GM12878 (cell line): ENCODE data around the gene ZC3H8. TPM values are rescaled to one million over a fixed set of nuclear protein-coding genes. Genes with fewer than 3 reads are reported as not detected.

Experiments used
- ATAC-seq: fragments of 200-7000 bp; cut with Tn5 transposase; 3 replicates; pipeline ENCODE4 v1.9.1; 2020; ENCODE audit warnings: mild to moderate bottlenecking, moderate library complexity
- BruUV-seq: library from RNA; stranded (reverse); fragments of 400-500 nt; replicated peaks from 2 replicates; lab custom pipeline; 2021; lab: Mats Ljungman, UMichigan
- CTCF ChIA-PET: fragments of 300-600 bp; sonication (Branson Sonifier 250); formaldehyde crosslinking; extraction: SDS; loops from one replicate; lab custom pipeline; 2021; ENCODE audit warnings: inconsistent platforms; lab: Yijun Ruan, JAX
- POLR2A ChIA-PET: fragments of 350-600 bp; formaldehyde crosslinking; extraction: SDS; loops from one replicate; lab custom pipeline; 2021; ENCODE audit warnings: inconsistent platforms; lab: Charles Lee
- RAD21 ChIA-PET: fragments of 300-600 bp; sonication (Branson Sonifier 250); formaldehyde crosslinking; loops from one replicate; lab custom pipeline; 2023; ENCODE audit warnings: antibody characterized with exemption; ENCODE audit not compliant: unreplicated experiment; lab: Charles Lee
- SMC1A ChIA-PET: fragments of 300-600 bp; sonication (Branson Sonifier 250); formaldehyde crosslinking; loops from one replicate; lab custom pipeline; 2023; ENCODE audit not compliant: unreplicated experiment, uncharacterized antibody; lab: Charles Lee
- DNase-seq: peaks from one replicate; pipeline ENCODE4 v3.0.0-alpha.2; 2011; ENCODE audit warnings: low read depth, low spot score
- FAIRE-seq: peaks from 3 replicates; lab custom pipeline; 2011; peaks lifted over from hg19 to GRCh38; lab: Jason Lieb, UNC
- H2AFZ ChIP-seq: 2 replicates; pipeline ENCODE4 v1.6.0; 2011; ENCODE audit warnings: low read depth, low read length, control low read depth; ENCODE audit not compliant: control insufficient read depth
- H3K27ac ChIP-seq: 2 replicates; pipeline ENCODE4 v1.5.1; 2011; ENCODE audit warnings: control low read depth; ENCODE audit not compliant: control insufficient read depth, insufficient read depth
- H3K27me3 ChIP-seq, 2 experiments: replicated peaks in 1 of 2; 2 replicates each; pipeline versions ENCODE4 v1.6.0 to v1.6.1; 2011; ENCODE audit warnings: low read length in 1 of 2; ENCODE audit not compliant: control insufficient read depth in 2 of 2, insufficient read depth in 2 of 2
- H3K36me3 ChIP-seq, 2 experiments: 2 replicates each; pipeline ENCODE4 v1.5.1; 2011; ENCODE audit warnings: low read length in 1 of 2; ENCODE audit not compliant: control insufficient read depth in 2 of 2, insufficient read depth in 2 of 2
- H3K4me1 ChIP-seq: 2 replicates; pipeline ENCODE4 v1.6.1; 2011; ENCODE audit warnings: mild to moderate bottlenecking, low read length, moderate library complexity, mixed read lengths; ENCODE audit not compliant: control insufficient read depth, insufficient read depth
- H3K4me2 ChIP-seq: 2 replicates; pipeline ENCODE4 v1.6.0; 2011; ENCODE audit warnings: control low read depth; ENCODE audit not compliant: control insufficient read depth, insufficient read depth
- H3K4me3 ChIP-seq: fragments of 200-600 bp; sonication (generic); 2 replicates; pipeline ENCODE4 v1.5.1; 2016
- H3K79me2 ChIP-seq: 2 replicates; pipeline ENCODE4 v1.6.0; 2011; ENCODE audit warnings: low read length; ENCODE audit not compliant: control insufficient read depth, insufficient read depth
- H3K9ac ChIP-seq: 2 replicates; pipeline ENCODE4 v1.8.0; 2011; ENCODE audit warnings: low read length, control low read depth, mixed read lengths; ENCODE audit not compliant: control insufficient read depth, insufficient read depth
- H3K9me3 ChIP-seq: replicated peaks from 3 replicates; pipeline ENCODE4 v1.5.1; 2011; ENCODE audit warnings: mild to moderate bottlenecking, low read length; ENCODE audit not compliant: control insufficient read depth, insufficient read depth
- H4K20me1 ChIP-seq: 2 replicates; pipeline ENCODE4 v1.6.0; 2011; ENCODE audit not compliant: control insufficient read depth, insufficient read depth
- BCLAF1 ChIP-seq: fragments of 450-650 bp; IDR thresholded peaks from 2 replicates; pipeline ENCODE4 v1.6.1; 2017; ENCODE audit warnings: antibody characterized with exemption, mild to moderate bottlenecking, moderate library complexity
- IRF3 ChIP-seq: fragments of 450-650 bp; IDR thresholded peaks from 2 replicates; pipeline ENCODE4 v1.6.1; 2014; ENCODE audit warnings: mild to moderate bottlenecking
- NFXL1 ChIP-seq: fragments of 450-650 bp; IDR thresholded peaks from 2 replicates; pipeline ENCODE4 v1.6.1; 2017; ENCODE audit warnings: antibody characterized with exemption, mild to moderate bottlenecking, borderline replicate concordance
- SRF ChIP-seq, 2 experiments: IDR thresholded peaks; 2 replicates each; pipeline ENCODE4 v1.6.1; 2011; ENCODE audit warnings: low read depth in 2 of 2, low read length in 2 of 2, mild to moderate bottlenecking in 1 of 2, moderate library complexity in 1 of 2
- ZBTB4 ChIP-seq: fragments of 450-650 bp; formaldehyde crosslinking; IDR thresholded peaks from 2 replicates; pipeline ENCODE4 v1.4.0; 2022; ENCODE audit warnings: mild to moderate bottlenecking, moderate library complexity
- ZBTB40 ChIP-seq: fragments of 450-650 bp; IDR thresholded peaks from 2 replicates; pipeline ENCODE4 v1.6.1; 2016; ENCODE audit warnings: mild to moderate bottlenecking, moderate library complexity, borderline replicate concordance
- ZNF207 ChIP-seq: fragments of 450-650 bp; IDR thresholded peaks from 2 replicates; pipeline ENCODE4 v1.6.1; 2014; ENCODE audit warnings: antibody characterized with exemption, mild to moderate bottlenecking, borderline replicate concordance
- ZNF622 ChIP-seq: fragments of 450-650 bp; IDR thresholded peaks from 2 replicates; pipeline ENCODE4 v1.6.1; 2017; ENCODE audit warnings: mild to moderate bottlenecking, inconsistent platforms
- in situ Hi-C: fragments of 300-500 bp; cut with MboI; formaldehyde crosslinking; loops from 9 replicates; pipeline ENCODE4 v1.14.3; 2018; ENCODE audit warnings: mixed read lengths
- intact Hi-C: fragments of 100-400 bp; cut with micrococcal nuclease; formaldehyde crosslinking; loops from one replicate; pipeline ENCODE4 v1.14.2; 2022; ENCODE audit not compliant: unreplicated experiment
- polyA plus RNA-seq, 11 experiments: library from polyadenylated mRNA; depleted of rRNA in 4 of 11; unstranded in 6 of 11; stranded (reverse) in 5 of 11; fragments of >200 nt; fragmentation: Nextera tagmentation in 4 of 11; fragmentation: Illumina TruSeq in 1 of 11; extraction: Ambion mirVana in 4 of 11; extraction: Trizol in 1 of 11; gene quantifications; 1 replicate in 1 of 11; 2 replicates in 10 of 11; pipeline versions ENCODE4 v1.2.1 to v1.2.3, GENCODE V29; 2011 to 2016; ENCODE audit warnings: inconsistent platforms in 2 of 11, missing spikeins in 2 of 11, low read depth in 1 of 11
- total RNA-seq, 4 experiments: library from RNA; depleted of rRNA in 3 of 4; stranded (reverse); fragments of >200 nt in 3 of 4; fragmentation: Illumina TruSeq in 1 of 4; extraction: Trizol in 1 of 4; gene quantifications; 2 replicates each; pipeline versions ENCODE4 v1.2.1 to v1.2.3, GENCODE V29; 2013 to 2021

Gene ZC3H8
- total and polyA plus RNA-seq, 10 of the 15 experiments (the other 5 are each of a cell fraction or from before 2014, with no cell fraction given): 9.9 to 28.4 (median 19.5) TPM

GRCh38 chr2:112301973-112302372 is 47.1 kb upstream of the ZC3H8 start (continued):
- TF ChIP-seq ZBTB4 (CRISPR knock-in tag): no peak

- in situ Hi-C loops: no loop called here
- ChIA-PET POLR2A (no interaction called here), CTCF (interaction anchor here (0.6 kb wide), 1 partner anchor 11 kb away, joined by 3 read pairs; no protein-coding TSS in a partner anchor), SMC1A (no interaction called here), RAD21 (no interaction called here)
- Histone ChIP-seq H3K27me3 (no peaks in the 10 kb centered on the region), H3K4me1 (no peaks in the 10 kb centered on the region), H3K4me3 (no peak overlapping the region), H3K27ac (no peak overlapping the region), H3K4me2 (no peak overlapping the region), H2AFZ (no peak overlapping the region), H3K9ac (no peak overlapping the region), H3K36me3 (no peaks in the 10 kb centered on the region), H3K79me2 (no peaks in the 10 kb centered on the region), H3K9me3 (no peaks in the 10 kb centered on the region), H4K20me1 (no peaks in the 10 kb centered on the region)
- FAIRE-seq (no peak), DNase-seq (no peak), ATAC-seq (no peak)
- intact Hi-C loops: no loop called here
- BruUV-seq: no TSS peak
- no peak for TF ChIP-seq ZBTB40
- TF ChIP-seq ZNF207: no peak
- no peak for TF ChIP-seq NFXL1
- no peak for TF ChIP-seq BCLAF1
- no peak for TF ChIP-seq SRF (IDR thresholded peaks at IDR 0.05; ENCODE audit: low read depth in 2 of 2, low read length in 2 of 2)
- TF ChIP-seq IRF3: no peak
- no peak for TF ChIP-seq ZNF622
Observed at GRCh38 chr2:112301171-112301584, 46.3 kb upstream of the ZC3H8 start.
